GM12878 (cell line): ENCODE results near the gene HSD17B2.

Experiments
- CTCF ChIP-seq, 3 experiments: IDR thresholded peaks in 2 of 3; conservative IDR thresholded peaks in 1 of 3; 2 replicates each; pipeline ENCODE4 v1.5.1; 2011; ENCODE audit warnings: low read depth in 3 of 3, low read length in 3 of 3, mild to moderate bottlenecking in 3 of 3, control low read depth in 2 of 3, moderate library complexity in 2 of 3, inconsistent platforms in 1 of 3, mixed read lengths in 1 of 3; ENCODE audit not compliant: control insufficient read depth in 2 of 3, insufficient read depth in 1 of 3; ENCODE audit errors: extremely low read depth in 1 of 3
- POLR2AphosphoS5 ChIP-seq: IDR thresholded peaks from 2 replicates; pipeline ENCODE4 v1.6.1; 2011; ENCODE audit warnings: mild to moderate bottlenecking, low read length, inconsistent platforms
- SMAD1 ChIP-seq: fragments of 450-650 bp; IDR thresholded peaks from 2 replicates; pipeline ENCODE4 v1.6.1; 2018; ENCODE audit warnings: mild to moderate bottlenecking, low read depth; ENCODE audit not compliant: partially characterized antibody
- YBX1 ChIP-seq: fragments of 450-650 bp; IDR thresholded peaks from 2 replicates; pipeline ENCODE4 v1.6.1; 2016; ENCODE audit warnings: antibody characterized with exemption

- no peak for TF ChIP-seq CTCF (IDR thresholded peaks at IDR 0.05 in 2 of 3, conservative IDR thresholded peaks at IDR 0.05 in 1 of 3; ENCODE audit: control insufficient read depth in 2 of 3, extremely low read depth in 1 of 3, insufficient read depth in 1 of 3, low read depth in 3 of 3, low read length in 3 of 3)
- no peak for TF ChIP-seq SMAD1
- no peak for TF ChIP-seq YBX1
- TF ChIP-seq POLR2AphosphoS5 = no peak
Observed at GRCh38 chr16:82062645-82063058, 27.6 kb downstream of the HSD17B2 start.
